ENCODE results near the gene TRIP13.
"Not testable (repeated sequence)": the region's sequence is repeated elsewhere in the genome, so short reads cannot be mapped to it uniquely, and the experiment has no call there.

The TRIP13 gene

DNA sequence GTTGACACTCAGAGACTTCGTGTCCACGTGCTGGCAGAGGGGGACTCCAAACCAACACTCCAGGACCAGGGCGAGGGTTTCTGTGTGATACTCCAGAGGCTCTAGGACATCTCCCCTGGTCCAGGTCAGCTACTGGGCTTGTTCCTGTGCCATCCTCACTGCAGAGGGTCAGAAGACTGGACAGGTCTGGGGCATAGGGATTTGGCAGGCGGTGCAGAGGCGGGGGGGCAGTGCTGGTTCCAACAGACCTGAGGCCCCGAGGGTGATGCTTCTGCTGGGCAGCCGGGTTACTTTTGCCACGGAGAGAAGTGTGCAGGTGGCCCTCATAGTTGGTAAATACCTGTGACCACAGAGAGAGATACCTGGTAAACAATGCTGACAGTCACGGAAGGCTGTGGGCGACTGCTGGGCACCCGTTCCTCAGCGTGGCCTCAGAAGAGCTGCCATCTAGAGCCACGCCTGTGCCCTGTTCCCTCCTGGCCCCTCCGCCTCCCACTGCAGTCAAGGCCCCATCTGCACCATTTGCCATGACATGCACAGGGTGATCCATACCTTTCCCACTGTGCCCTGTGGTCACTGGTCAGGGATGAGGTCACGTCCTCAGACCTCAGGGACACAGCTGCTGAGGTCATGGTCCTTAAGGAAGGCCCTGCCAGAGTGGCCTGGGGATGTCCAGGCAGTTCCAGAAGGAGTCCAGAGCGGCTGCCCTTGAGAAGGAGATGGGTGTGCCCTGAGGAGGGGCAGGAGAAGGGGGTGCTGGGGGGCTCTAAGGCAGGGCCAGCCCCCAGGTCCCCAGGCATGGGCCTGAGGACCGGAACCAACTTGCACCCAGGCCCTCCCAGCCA lies 30.0 kb downstream of the TRIP13 start:
- DNase-seq = no peak

DNA sequence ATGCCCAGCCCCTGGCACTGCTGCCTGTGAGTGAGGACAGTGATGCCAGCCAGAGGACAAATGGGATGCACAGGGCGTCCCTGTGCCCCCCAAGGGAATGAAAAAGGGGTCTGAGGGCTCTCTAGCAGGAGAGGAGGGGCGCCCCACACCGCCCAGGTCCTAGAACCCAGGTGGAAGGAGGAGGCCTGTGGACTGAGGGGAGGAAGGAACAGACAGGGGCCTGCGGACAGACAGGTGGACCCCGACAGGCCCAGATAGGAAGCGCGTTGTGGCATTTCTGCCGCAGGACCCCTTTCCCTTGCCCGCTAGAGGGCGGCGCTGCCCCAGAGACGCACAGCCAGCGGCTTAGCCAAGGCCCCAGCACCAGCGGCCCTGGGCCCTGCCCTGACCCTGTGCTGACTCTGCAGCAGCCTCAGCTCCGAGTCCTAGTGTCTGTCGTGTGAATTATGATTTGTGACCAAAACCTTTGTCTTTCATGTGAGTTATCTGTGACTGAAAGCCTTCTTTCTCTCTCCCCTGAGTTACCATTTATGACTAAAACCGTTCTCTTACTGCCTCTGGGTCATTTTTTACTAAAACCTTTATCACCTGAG lies 30.7 kb downstream of the TRIP13 start:
- peak; percentile 94 for DNase-seq

- no peak for DNase-seq
These were observed 33.9 kb downstream of the TRIP13 start for GRCh38 chr5:926417-927171.

DNA sequence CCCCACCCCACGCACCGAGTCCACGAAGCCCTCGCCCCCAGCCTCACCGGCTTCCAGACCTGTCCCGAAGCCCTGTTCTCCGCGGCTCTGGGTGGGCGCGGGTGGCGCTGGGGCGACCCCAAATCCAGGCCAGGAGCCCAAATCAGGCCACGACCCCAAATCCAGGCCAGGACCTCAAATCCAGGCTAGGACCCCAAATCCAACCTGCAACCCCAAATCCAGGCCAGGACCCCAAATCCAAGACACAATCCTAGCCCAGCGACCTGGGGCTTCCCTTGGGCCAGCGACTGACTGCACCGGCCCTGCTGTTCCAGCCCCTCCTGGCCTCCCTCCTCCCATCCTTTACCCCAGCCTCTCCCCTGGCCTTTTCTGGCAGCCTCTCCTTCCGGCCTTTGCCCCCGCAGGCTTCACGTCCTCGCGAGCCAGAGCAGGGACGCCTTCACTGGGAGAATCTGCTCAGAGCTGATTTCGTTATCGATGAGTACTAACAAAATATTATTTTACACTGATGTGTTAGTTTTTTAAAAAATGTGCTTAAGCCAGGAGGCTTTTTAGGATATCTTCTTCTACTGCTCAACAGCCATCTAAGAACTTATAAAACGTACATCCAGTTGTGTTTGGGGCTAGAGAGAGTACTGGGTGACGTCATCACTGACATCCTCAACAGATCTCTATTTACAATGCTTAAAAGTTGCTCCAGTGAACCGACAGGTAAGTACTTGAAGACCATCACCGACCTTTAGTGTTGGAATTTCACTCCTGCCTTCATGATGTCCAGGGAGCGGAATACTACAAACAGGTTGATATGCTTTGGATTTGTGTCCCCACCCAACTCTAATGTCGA lies 34.7 kb downstream of the TRIP13 start:
- DNase-seq = no peak

DNA sequence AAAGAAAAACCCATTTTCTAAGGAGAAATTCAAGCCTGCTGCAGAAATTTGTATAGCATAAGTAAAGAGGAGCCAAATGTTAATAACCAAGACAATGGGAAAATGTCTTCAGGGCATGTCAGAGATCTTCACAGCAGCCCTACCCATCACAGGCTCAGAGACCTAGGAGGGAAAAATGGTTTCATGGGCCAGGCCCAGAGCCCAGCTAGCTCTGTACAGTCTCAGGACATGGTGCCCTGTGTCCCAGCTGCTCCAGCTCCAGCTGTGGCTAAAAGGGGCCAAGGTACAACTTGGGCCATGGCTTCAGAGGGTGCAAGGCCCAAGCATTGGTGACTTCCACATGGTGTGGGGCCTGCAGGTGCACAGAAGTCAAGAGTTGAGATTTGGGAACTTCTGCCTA lies 36.5 kb downstream of the TRIP13 start:
- not testable (repeated sequence) for DNase-seq

GRCh38 chr5:929596-929995 lies 36.9 kb downstream of the TRIP13 start:
- no peak for DNase-seq

GRCh38 chr5:930866-931265 lies 38.2 kb downstream of the TRIP13 start:
- DNase-seq = no peak

DNA sequence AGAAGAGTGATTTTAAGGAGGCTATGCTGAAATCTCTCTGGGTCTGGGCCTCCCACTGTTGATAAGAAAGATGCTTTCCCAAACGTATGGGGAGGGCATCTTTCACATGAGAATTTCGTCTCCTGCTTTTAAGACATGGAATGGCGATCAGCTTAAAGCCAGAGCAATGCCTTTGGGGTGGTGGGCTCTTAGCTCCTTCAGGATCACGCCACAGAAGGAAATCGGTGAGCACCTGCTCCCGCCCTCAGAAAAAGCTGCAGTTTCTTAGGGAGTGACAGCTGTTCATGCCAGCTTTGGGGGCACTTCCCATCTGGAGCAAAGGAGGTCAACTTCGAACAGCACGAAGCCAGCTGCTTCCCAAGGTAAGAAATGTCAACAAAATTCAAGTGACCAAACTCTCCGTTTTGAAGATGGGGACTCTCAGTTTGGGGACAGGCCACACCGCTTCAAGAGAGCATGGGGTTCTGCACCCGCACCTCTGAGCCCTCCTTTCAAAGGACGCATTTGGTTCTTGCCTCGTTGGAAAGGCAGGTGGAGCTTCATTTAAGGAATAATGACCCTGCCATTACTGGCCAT lies 39.0 kb downstream of the TRIP13 start:
- DNase-seq = no peak

GRCh38 chr5:932151-932627 lies 39.5 kb downstream of the TRIP13 start:
- DNase-seq = no peak

DNA sequence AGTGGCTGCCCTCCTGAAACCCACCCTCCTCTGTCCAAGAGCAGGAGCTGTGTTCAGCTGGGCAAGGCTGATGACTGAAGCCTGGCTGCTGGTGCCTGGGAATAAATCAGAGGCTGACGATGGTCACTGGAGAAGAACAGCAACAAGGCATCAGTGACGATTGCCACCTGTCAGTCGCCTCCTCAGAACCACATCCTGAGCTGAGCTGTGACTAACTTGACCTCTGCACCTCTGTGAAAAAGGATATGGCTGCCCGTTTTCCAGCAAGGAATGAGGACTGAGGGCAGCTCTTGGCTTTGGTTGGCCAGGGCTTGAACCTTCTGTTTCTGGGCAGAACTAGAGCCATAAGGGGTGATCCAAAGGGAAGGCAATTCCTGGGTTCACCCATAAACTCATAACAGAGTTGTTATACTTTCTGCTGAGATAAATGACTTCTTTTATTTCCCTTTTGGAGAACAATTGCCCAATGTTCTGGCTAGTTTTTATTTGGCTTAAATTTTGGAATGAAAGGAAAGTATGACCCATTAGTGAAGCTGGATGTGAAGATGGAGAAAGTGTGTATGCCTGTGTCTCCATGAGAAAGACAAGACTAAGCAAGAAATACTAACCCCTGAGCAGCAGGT lies 40.1 kb downstream of the TRIP13 start:
- DNase-seq = no peak

GRCh38 chr5:933251-933861 lies 40.7 kb downstream of the TRIP13 start:
- DNase-seq = no peak

GRCh38 chr5:933951-934350 lies 41.3 kb downstream of the TRIP13 start:
- DNase-seq = not testable (repeated sequence)

DNA sequence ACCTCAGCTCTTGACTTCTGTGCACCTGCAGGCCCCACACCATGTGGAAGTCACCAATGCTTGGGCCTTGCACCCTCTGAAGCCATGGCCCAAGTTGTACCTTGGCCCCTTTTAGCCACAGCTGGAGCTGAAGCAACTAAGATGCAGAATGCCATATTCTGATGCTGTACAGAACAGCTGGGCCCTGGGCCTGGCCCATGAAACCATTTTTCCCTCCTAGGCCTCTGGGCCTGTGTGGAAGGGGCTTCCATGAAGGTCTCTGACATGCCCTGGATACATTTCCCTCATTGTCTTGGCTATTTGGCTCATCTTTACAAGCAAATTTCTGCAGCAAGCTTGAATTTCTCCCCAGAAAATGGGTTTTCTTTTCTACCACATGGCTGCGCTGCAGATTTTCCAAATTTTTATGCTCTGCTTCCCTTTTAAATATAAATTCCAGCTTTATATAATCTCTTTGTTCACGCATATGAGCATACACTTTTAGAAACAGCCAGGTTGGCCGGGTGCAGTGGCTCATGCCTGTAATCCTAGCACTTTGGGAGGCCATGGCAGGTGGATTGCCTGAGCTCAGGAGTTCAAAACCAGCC lies 41.8 kb downstream of the TRIP13 start:
- DNase-seq = not testable (repeated sequence)

GRCh38 chr5:935510-936084 lies 42.9 kb downstream of the TRIP13 start:
- DNase-seq = no peak

GRCh38 chr5:936149-937144 lies 43.8 kb downstream of the TRIP13 start:
- DNase-seq = no peak

DNA sequence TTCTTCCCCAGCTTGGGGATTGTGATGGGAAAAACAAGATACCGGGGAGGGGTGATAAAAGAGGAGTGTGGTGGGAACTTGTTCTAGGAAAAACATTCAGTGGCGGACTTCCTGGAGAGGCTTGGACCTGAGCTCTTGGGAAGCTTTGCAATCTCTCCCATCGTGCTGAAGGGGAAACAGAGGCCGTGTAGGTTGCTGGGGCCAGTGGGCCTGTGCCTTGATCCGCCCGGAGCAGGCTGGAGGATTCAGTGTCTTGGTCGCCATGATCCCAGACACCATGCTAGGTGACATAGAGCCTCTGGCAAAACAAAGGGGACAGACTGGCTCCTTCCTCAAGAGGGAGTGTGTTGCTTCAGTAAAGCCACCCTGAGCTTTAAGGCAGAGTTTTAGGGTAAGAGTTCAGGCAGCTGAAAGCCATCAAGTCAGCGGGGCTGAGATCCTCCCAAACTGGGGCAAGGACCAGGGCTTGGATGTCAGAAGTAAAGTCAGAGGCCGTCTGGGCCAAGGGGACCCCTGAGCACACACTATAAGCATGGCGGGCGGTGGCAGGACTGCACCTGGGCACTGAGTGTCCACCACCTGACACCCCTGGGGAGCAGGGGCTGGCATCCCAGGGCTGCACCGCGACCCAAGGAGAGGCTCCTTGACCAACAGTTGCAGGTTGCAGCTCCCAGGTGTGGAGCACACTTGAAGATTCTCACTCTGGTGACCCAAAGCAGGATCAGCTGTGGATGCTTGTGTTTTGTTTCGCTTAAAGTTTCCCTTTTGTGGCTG lies 44.7 kb downstream of the TRIP13 start:
- DNase-seq = no peak

DNA sequence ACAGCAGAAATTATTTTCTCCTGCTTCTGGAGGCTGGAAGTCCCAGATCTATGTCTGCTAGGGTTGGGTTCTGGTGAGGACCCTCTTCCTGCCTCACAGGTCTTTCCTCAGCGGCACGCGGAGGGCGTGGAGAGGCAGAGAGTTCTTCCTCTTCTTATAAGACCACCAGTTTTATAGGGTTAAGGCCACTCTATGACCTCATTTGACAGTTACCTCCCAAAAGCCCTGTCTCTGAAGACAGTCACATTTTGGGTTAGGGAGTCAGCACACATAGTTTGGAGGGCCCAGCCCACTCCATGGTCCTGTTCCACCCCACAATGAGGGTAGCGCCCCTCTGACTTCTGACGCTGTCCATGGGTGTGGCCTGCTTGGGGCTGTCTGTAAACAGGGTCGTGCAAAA lies 46.7 kb downstream of the TRIP13 start:
- no peak for DNase-seq

DNA sequence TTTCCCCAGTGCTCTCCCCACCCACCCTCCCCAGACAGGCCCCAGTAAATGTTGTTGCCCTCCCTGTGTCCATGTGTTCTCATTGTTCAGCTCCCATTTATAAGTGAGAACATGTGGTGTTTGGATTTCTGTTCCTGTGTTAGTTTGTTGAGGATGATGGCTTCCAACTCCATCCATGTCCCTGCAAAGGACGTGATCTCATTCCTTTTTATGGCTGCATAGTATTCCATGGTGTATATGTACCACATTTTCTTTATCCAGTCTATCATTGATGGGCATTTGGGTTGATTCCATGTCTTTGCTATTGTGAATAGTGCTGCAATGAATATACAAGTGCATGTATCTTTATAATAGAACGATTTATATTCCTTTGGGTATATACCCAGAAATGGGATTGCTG lies 48.1 kb downstream of the TRIP13 start:
- DNase-seq = not testable (repeated sequence)

Data from RPMI8226 (cell line).